ENCODE data around the gene SEC16A.

DNA sequence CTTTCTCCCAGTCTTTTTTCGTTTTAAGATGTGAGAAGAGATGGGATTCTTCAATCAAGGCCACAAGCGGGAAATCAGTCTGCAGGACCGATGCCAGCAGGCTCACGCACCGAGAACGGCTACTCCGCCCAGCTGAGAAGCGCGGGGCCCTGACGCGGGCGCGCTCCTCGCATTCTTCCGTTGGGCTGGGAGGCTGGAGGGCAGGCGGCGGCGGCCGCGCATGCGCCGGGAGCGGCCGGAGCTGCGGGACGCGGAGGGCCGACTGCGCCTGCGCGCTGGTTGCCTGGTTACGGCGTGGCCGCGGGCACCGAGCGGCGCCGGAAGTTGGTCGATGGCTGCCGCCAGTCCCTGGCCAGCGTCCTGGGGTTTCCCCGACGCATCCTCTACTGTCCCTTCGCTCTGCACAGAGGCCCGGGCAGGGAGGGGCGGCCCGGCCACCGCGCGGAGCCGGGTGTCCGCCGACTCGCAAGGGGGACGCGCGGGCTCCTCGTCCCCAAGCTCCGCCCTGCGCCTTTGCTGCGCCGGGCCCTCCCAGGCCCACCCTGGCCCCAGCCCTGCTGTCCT is 831 bp upstream of the SEC16A start:
- no peak for TF ChIP-seq POLR2A (IDR thresholded peaks at IDR 0.05)
- TF ChIP-seq, protein P1, sequence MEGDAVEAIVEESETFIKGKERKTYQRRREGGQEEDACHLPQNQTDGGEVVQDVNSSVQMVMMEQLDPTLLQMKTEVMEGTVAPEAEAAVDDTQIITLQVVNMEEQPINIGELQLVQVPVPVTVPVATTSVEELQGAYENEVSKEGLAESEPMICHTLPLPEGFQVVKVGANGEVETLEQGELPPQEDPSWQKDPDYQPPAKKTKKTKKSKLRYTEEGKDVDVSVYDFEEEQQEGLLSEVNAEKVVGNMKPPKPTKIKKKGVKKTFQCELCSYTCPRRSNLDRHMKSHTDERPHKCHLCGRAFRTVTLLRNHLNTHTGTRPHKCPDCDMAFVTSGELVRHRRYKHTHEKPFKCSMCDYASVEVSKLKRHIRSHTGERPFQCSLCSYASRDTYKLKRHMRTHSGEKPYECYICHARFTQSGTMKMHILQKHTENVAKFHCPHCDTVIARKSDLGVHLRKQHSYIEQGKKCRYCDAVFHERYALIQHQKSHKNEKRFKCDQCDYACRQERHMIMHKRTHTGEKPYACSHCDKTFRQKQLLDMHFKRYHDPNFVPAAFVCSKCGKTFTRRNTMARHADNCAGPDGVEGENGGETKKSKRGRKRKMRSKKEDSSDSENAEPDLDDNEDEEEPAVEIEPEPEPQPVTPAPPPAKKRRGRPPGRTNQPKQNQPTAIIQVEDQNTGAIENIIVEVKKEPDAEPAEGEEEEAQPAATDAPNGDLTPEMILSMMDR (IDR thresholded peaks at IDR 0.05) = peak in 1 of 3 experiments; percentile 15
